NT2/D1 (cell line): ENCODE data around the gene ZNF446.

ENCODE experiments used
- SUZ12 ChIP-seq: IDR thresholded peaks from 2 replicates; pipeline ENCODE4 v1.6.1; 2011; ENCODE audit not compliant: insufficient read length, insufficient read depth; ENCODE audit errors: extremely low read depth
- YY1 ChIP-seq: IDR thresholded peaks from 2 replicates; pipeline ENCODE4 v1.6.1; 2011; ENCODE audit not compliant: insufficient read length, insufficient read depth
- ZNF274 ChIP-seq: IDR thresholded peaks from 2 replicates; pipeline ENCODE4 v1.6.1; 2011; ENCODE audit warnings: mild to moderate bottlenecking, low read depth, low read length

DNA sequence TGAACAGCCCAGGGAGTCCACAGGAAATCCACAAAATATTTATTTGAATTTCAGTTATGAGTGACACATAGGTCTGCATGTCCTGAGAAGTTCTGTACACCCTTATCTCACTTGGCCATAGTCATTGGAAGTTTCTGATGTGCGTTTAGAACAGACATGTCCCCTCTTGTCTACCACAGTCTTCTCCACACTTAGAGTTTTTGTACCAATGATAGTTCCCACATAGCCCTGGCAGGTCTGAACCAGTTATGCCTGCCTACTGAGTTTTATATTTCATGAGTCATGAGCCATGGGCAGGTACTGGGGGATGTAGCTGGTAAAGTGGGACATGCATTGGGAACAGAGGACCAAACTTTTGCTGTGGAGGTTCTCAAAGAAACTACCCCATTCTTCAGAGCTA, 47.5 kb upstream of the ZNF446 start:
- TF ChIP-seq ZNF274 (no peak), SUZ12 (no peak), YY1 (no peak)
